BE2C (cell line): ENCODE results near the gene CDKN1C.

ENCODE experiments used
- DNase-seq: peaks from one replicate; pipeline ENCODE4 v3.0.0-alpha.2; 2020
- H3K27me3 ChIP-seq: fragments of 250-450 bp; sonication (Bioruptor Pico); 2 replicates; pipeline ENCODE4 v1.5.1; 2020; ENCODE audit warnings: mild to moderate bottlenecking
- H3K36me3 ChIP-seq: fragments of 250-450 bp; sonication (Bioruptor Pico); 2 replicates; pipeline ENCODE4 v1.5.1; 2020; ENCODE audit warnings: mild to moderate bottlenecking
- H3K4me1 ChIP-seq: fragments of 250-450 bp; sonication (Bioruptor Pico); 2 replicates; pipeline ENCODE4 v1.5.1; 2020
- H3K4me3 ChIP-seq: 2 replicates; pipeline ENCODE4 v1.5.1; 2011; ENCODE audit warnings: low read depth, low read length
- H3K9me3 ChIP-seq: fragments of 250-450 bp; sonication (Bioruptor Pico); 2 replicates; pipeline ENCODE4 v1.5.1; 2020
- CTCF ChIP-seq: IDR thresholded peaks from 2 replicates; pipeline ENCODE4 v1.5.1; 2012; ENCODE audit warnings: mild to moderate bottlenecking, low read depth, low read length

CDKN1C gene

GRCh38 chr11:2858995-2859698 lies 26.4 kb downstream of the CDKN1C start:
- no peaks in the 10 kb centered on the region for H3K36me3 ChIP-seq
- H3K27me3 ChIP-seq: no peaks in the 10 kb centered on the region

GRCh38 chr11:2857918-2858317 lies 27.7 kb downstream of the CDKN1C start:
- Histone ChIP-seq H3K36me3 (no peaks in the 10 kb centered on the region), H3K9me3 (no peaks in the 10 kb centered on the region), H3K27me3 (no peaks in the 10 kb centered on the region), H3K4me1 (no peaks in the 10 kb centered on the region), H3K4me3 (no peak overlapping the region)
- DNase-seq: no peak
- no peak for TF ChIP-seq CTCF

More at GRCh38 chr11:2858995-2859698, 26.4 kb downstream of the CDKN1C start:
- no peak overlapping the region for H3K4me3 ChIP-seq
- no peaks in the 10 kb centered on the region for H3K9me3 ChIP-seq
- no peak for TF ChIP-seq CTCF
- DNase-seq: no peak
- H3K4me1 ChIP-seq: no peaks in the 10 kb centered on the region

GRCh38 chr11:2857276-2857675 lies 28.3 kb downstream of the CDKN1C start:
- Histone ChIP-seq H3K27me3 (no peaks in the 10 kb centered on the region), H3K9me3 (no peaks in the 10 kb centered on the region), H3K36me3 (no peaks in the 10 kb centered on the region), H3K4me1 (no peaks in the 10 kb centered on the region), H3K4me3 (no peak overlapping the region)
- no peak for DNase-seq
- 0 out of 2 replicates have a peak, but pooled peaks have one; percentile 2 for TF ChIP-seq CTCF

GRCh38 chr11:2855162-2855561 lies 30.4 kb downstream of the CDKN1C start:
- Histone ChIP-seq H3K4me1 (no peaks in the 10 kb centered on the region), H3K36me3 (no peaks in the 10 kb centered on the region), H3K9me3 (no peaks in the 10 kb centered on the region), H3K27me3 (no peaks in the 10 kb centered on the region), H3K4me3 (no peak overlapping the region)
- TF ChIP-seq CTCF: no peak
- DNase-seq: no peak

GRCh38 chr11:2853997-2854560 lies 31.5 kb downstream of the CDKN1C start:
- H3K36me3 ChIP-seq: no peaks in the 10 kb centered on the region
- no peaks in the 10 kb centered on the region for H3K27me3 ChIP-seq
- H3K4me3 ChIP-seq: no peak overlapping the region
- DNase-seq: no peak
- no peak for TF ChIP-seq CTCF
- no peaks in the 10 kb centered on the region for H3K4me1 ChIP-seq
- no peaks in the 10 kb centered on the region for H3K9me3 ChIP-seq

GRCh38 chr11:2853401-2853800 lies 32.2 kb downstream of the CDKN1C start:
- H3K4me1 ChIP-seq: no peaks in the 10 kb centered on the region
- no peak for DNase-seq
- no peak for TF ChIP-seq CTCF
- no peaks in the 10 kb centered on the region for H3K9me3 ChIP-seq
- H3K36me3 ChIP-seq: no peaks in the 10 kb centered on the region
- no peak overlapping the region for H3K4me3 ChIP-seq
- H3K27me3 ChIP-seq: no peaks in the 10 kb centered on the region
